Activated naive CD8-positive, alpha-beta T cell (primary cell): ENCODE data around the gene FLOT2.
"Not testable (repeated sequence)": the region's sequence is repeated elsewhere in the genome, so short reads cannot be mapped to it uniquely, and the experiment has no call there.

Experiments
- H3K27ac Mint-ChIP-seq: one replicate; pipeline ENCODE4 v1.8.0; 2021; ENCODE audit warnings: mixed read lengths
- H3K27me3 Mint-ChIP-seq: one replicate; pipeline ENCODE4 v1.8.0; 2021; ENCODE audit warnings: mixed read lengths
- H3K36me3 Mint-ChIP-seq: one replicate; pipeline ENCODE4 v1.8.0; 2021; ENCODE audit warnings: mixed read lengths
- H3K4me1 Mint-ChIP-seq: one replicate; pipeline ENCODE4 v1.8.0; 2021; ENCODE audit warnings: low read depth, mixed read lengths
- H3K4me3 Mint-ChIP-seq: one replicate; pipeline ENCODE4 v1.8.0; 2021; ENCODE audit warnings: mild to moderate bottlenecking, mixed read lengths
- H3K9me3 Mint-ChIP-seq: one replicate; pipeline ENCODE4 v1.8.0; 2021; ENCODE audit warnings: low read depth, mixed read lengths

Gene FLOT2

DNA sequence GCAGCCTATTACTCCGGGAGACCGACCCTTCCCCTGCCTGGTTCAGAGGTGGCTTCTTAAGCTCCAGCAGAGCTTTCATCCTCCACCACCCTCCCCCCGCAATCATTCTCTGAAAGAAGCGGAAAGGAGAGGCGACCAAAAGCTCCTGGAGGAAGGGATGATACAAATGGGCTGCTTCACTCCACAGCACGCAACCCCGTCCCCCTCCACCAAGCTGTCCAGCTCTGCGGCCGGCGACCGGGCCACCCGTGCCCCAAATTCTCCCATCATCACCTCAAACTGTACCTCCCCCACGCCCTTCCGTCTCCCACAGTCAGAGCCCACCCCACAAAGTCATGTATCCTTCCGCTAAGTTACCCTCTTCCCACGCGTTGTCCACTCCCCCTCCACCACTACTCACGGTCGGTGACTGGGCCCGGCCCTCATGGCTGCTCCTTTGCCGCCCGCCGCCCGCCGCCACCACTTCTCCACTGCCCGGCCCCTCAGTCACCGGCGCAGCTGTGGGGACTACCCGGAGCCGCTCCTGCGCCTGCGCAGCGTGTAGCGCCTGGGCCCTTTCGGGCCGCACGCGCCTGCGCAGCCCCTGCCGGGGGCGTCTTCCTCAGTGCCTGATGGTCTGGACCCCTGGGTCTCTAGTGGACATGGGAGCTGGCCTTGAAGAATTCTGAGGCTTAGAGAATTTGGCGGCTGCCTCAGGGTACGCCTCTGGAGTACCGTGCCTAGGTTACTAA, 55.1 kb downstream of the FLOT2 start, which contains the start of gene FAM222B:
Gene FAM222B (minus strand): TSS at position 509 of the 731 bp plus-strand sequence. CDS start 76,123 bp downstream, outside the sequence.
- Mint-ChIP-seq H3K27ac (peak within 1 kb of the TSS; percentile 96), H3K27me3 (no peaks in the 10 kb centered on the region), H3K4me1 (peaks cover 21% of the 10 kb centered on the region), H3K4me3 (peak within 1 kb of the TSS; percentile 100), H3K36me3 (no peaks in the 10 kb centered on the region), H3K9me3 (no peaks in the 10 kb centered on the region)

DNA sequence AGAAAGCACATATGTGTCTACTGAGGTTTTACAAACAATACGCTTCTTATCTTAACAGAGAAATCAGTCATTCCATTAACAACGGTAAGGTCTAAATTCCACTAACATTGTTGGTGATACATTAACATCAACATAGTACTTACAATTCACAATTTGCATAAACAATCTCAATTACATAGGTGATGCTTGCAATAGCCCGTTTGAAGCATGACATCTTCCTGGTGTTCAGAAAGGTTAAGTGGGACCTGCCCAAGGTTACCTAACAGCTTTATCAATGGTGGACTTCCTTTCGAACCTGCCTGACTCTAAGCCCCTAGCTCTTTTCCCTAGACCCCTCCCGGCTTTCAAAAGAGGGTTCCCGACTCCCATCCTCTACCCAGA, 55.6 kb downstream of the FLOT2 start:
- peak overlapping the region; percentile 100 for H3K4me3 Mint-ChIP-seq
- H3K27me3 Mint-ChIP-seq = no peaks in the 10 kb centered on the region
- H3K4me1 Mint-ChIP-seq = peaks cover 21% of the 10 kb centered on the region
- H3K36me3 Mint-ChIP-seq = no peaks in the 10 kb centered on the region
- peak overlapping the region; percentile 96 for H3K27ac Mint-ChIP-seq
- H3K9me3 Mint-ChIP-seq = no peaks in the 10 kb centered on the region

DNA sequence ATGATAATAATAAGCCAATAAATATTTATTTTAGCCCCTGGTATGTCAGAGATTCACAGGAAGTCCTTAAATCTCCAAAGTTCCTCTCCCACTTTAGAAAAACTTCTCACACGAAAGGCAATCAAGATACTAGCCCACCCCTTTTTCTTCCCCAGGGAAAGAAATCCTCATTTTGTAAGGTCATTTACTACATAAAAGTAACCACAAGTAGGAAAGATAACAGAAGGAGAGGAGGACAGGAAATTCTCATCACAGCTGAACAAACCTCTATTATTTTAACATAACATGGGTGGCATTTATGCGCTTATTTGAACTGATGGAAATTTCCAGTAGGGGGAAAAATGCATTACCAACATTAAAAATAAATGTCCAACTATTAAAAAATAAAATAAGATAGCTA, 58.3 kb downstream of the FLOT2 start:
- H3K4me1 Mint-ChIP-seq = peaks cover 26% of the 10 kb centered on the region
- H3K36me3 Mint-ChIP-seq = no peaks in the 10 kb centered on the region
- peak overlapping the region; percentile 76 for H3K27ac Mint-ChIP-seq
- no peaks in the 10 kb centered on the region for H3K9me3 Mint-ChIP-seq
- H3K27me3 Mint-ChIP-seq = no peaks in the 10 kb centered on the region
- H3K4me3 Mint-ChIP-seq = no peak overlapping the region

DNA sequence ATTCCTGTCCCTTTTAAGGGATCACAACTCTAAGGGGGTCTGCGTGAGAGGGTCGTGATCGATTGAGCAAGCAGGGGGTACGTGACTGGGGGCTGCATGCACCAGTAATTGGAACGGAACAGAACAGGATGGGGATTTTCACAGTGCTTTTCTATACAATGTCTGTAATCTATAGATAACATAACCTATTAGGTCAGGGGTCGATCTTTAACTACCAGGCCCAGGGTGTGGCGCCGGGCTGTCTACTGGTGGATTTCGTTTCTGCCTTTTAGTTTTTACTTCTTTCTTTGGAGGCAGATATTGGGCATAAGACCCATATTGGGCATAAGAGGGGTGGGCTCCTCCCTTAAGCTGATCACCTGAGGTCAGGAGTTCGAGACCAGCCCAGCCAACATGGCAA, 61.0 kb downstream of the FLOT2 start:
- H3K27me3 Mint-ChIP-seq, H3K4me3 Mint-ChIP-seq: not testable (repeated sequence)

DNA sequence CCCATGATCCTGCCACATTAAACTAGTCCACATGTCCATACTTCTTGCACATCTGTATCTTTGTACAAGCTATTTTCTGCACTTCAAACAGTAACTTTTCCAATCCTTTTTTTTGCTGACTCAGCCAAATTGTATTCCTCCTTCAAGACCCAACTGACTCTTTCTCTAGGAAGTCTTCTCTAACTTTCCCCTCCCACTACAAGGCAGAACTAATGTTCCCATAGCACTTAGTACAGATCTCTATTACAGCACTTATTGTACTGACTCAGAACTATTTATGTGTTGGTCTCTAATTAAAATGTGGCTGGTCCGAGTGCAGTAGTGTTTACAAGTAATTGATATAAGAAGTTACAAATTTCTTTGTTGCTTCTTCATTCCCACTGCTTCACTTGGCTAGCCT, 63.1 kb downstream of the FLOT2 start:
- H3K4me3 Mint-ChIP-seq = no peak overlapping the region
- no peaks in the 10 kb centered on the region for H3K9me3 Mint-ChIP-seq
- H3K27me3 Mint-ChIP-seq = no peaks in the 10 kb centered on the region
- H3K27ac Mint-ChIP-seq = no peak overlapping the region
- peaks cover 1% of the 10 kb centered on the region for H3K36me3 Mint-ChIP-seq
- H3K4me1 Mint-ChIP-seq = peaks cover 11% of the 10 kb centered on the region

More for the DNA sequence above, 61.0 kb downstream of the FLOT2 start:
- not testable (repeated sequence) for H3K36me3 Mint-ChIP-seq, H3K9me3 Mint-ChIP-seq, H3K27ac Mint-ChIP-seq
- peaks cover 21% of the 10 kb centered on the region for H3K4me1 Mint-ChIP-seq
